MCF 10A (cell line): ENCODE results near the gene MCM9. TPM values are rescaled to one million over a fixed set of nuclear protein-coding genes. Genes with fewer than 3 reads are reported as not detected.

Source experiments
- BruUV-seq: library from RNA; stranded (reverse); fragments of 400-500 nt; replicated peaks from 2 replicates; lab custom pipeline; 2021; lab: Mats Ljungman, UMichigan
- CTCF ChIA-PET: fragments of 300-600 bp; sonication (Branson Sonifier 250); formaldehyde crosslinking; extraction: SDS; loops from one replicate; lab custom pipeline; 2021; ENCODE audit warnings: antibody characterized with exemption, inconsistent platforms; lab: Yijun Ruan, JAX
- POLR2A ChIA-PET: fragments of 300-600, 350-650 bp; sonication (Branson Sonifier 250); formaldehyde crosslinking; extraction: SDS; loops from one replicate; lab custom pipeline; 2020; ENCODE audit warnings: antibody characterized with exemption, inconsistent platforms; lab: Yijun Ruan, JAX
- DNase-seq: peaks from one replicate; pipeline ENCODE4 v3.0.0-alpha.2; 2018; ENCODE audit not compliant: unreplicated experiment
- H3K27ac Mint-ChIP-seq: one replicate; pipeline ENCODE4 v1.8.0; 2022; ENCODE audit warnings: mild to moderate bottlenecking, low read depth, mixed read lengths; ENCODE audit not compliant: unreplicated experiment
- H3K27me3 Mint-ChIP-seq: one replicate; pipeline ENCODE4 v1.8.0; 2022; ENCODE audit warnings: mixed read lengths; ENCODE audit not compliant: insufficient read depth, unreplicated experiment
- H3K36me3 Mint-ChIP-seq: one replicate; pipeline ENCODE4 v1.8.0; 2022; ENCODE audit warnings: mild to moderate bottlenecking, moderate library complexity, mixed read lengths; ENCODE audit not compliant: insufficient read depth, unreplicated experiment
- H3K4me1 Mint-ChIP-seq: one replicate; pipeline ENCODE4 v1.8.0; 2022; ENCODE audit warnings: mixed read lengths; ENCODE audit not compliant: insufficient read depth, unreplicated experiment
- H3K4me3 Mint-ChIP-seq: one replicate; pipeline ENCODE4 v1.8.0; 2022; ENCODE audit warnings: mild to moderate bottlenecking, moderate library complexity, mixed read lengths; ENCODE audit not compliant: unreplicated experiment
- H3K9me3 Mint-ChIP-seq: one replicate; pipeline ENCODE4 v1.8.0; 2022; ENCODE audit warnings: mixed read lengths; ENCODE audit not compliant: unreplicated experiment
- CTCF ChIP-seq: fragments of 200-600 bp; IDR thresholded peaks from one replicate; pipeline ENCODE4 v1.8.0; 2022; ENCODE audit warnings: antibody characterized with exemption, mild to moderate bottlenecking; ENCODE audit not compliant: unreplicated experiment
- intact Hi-C: fragments of 100-400 bp; cut with micrococcal nuclease; formaldehyde crosslinking; loops from 2 replicates; pipeline ENCODE4 v1.14.1; 2022
- total RNA-seq: library from RNA; stranded (reverse); gene quantifications from 2 replicates; pipeline ENCODE4 v1.2.3, GENCODE V29; 2022

The MCM9 gene
- total RNA-seq, 1 experiment from 2014 or later: 13.0 TPM

- BruUV-seq: no TSS peak
- H3K27ac Mint-ChIP-seq: no peak overlapping the region
- H3K36me3 Mint-ChIP-seq: no peaks in the 10 kb centered on the region
- no peak overlapping the region for H3K4me3 Mint-ChIP-seq
- no peaks in the 10 kb centered on the region for H3K9me3 Mint-ChIP-seq
- TF ChIP-seq CTCF: no peak
- no peaks in the 10 kb centered on the region for H3K27me3 Mint-ChIP-seq
- no peak for DNase-seq
- intact Hi-C loops: no loop called here
- H3K4me1 Mint-ChIP-seq: peaks cover 7% of the 10 kb centered on the region
- CTCF ChIA-PET: interaction anchor here (0.7 to 3.1 kb wide), 9 partner anchors 9 to 462 kb away, joined by 3 to 17 read pairs (median 4); no protein-coding TSS in a partner anchor
- POLR2A ChIA-PET: interaction anchor here (0.6 to 0.9 kb wide), 2 partner anchors 16 to 301 kb away, joined by 3 to 4 read pairs; no protein-coding TSS in a partner anchor
These were observed 148.1 kb downstream of the MCM9 start for GRCh38 chr6:118786596-118787453.

- Mint-ChIP-seq H3K36me3 (no peaks in the 10 kb centered on the region), H3K9me3 (no peaks in the 10 kb centered on the region), H3K27me3 (no peaks in the 10 kb centered on the region), H3K4me1 (peaks cover 7% of the 10 kb centered on the region), H3K4me3 (no peak overlapping the region), H3K27ac (no peak overlapping the region)
- no peak for DNase-seq
- CTCF ChIA-PET: interaction anchor here (1.6 to 3.1 kb wide), 4 partner anchors 9 to 220 kb away, joined by 4 to 17 read pairs (median 8); no protein-coding TSS in a partner anchor
- TF ChIP-seq CTCF: no peak
- no TSS peak for BruUV-seq
- POLR2A ChIA-PET: no interaction called here
- intact Hi-C loops: no loop called here
These were observed 149.4 kb downstream of the MCM9 start for GRCh38 chr6:118785601-118786000.

GRCh38 chr6:118784641-118785164, 150.3 kb downstream of the MCM9 start:
- H3K27ac Mint-ChIP-seq: no peak overlapping the region
- H3K9me3 Mint-ChIP-seq: no peaks in the 10 kb centered on the region
- no peaks in the 10 kb centered on the region for H3K36me3 Mint-ChIP-seq
- TF ChIP-seq CTCF: no peak
- no TSS peak for BruUV-seq
- no peak for DNase-seq
- peaks cover 7% of the 10 kb centered on the region for H3K4me1 Mint-ChIP-seq
- H3K4me3 Mint-ChIP-seq: no peak overlapping the region
- CTCF ChIA-PET: interaction anchor here (0.5 to 3.1 kb wide), 8 partner anchors 8 to 1334 kb away, joined by 3 to 12 read pairs (median 4); partner anchors contain the start of gene ASF1A
- H3K27me3 Mint-ChIP-seq: no peaks in the 10 kb centered on the region
- POLR2A ChIA-PET: interaction anchor here (0.6 to 0.8 kb wide), 4 partner anchors 13 to 135 kb away, joined by 3 to 4 read pairs (median 3); partner anchors contain the start of gene ASF1A
- intact Hi-C loops: no loop called here
